Fibroblast of lung (primary cell): ENCODE results near the gene FHOD3. TPM values are rescaled to one million over a fixed set of nuclear protein-coding genes. Genes with fewer than 3 reads are reported as not detected.

Experiments
- DNase-seq, 2 donors: peaks; one replicate each; pipeline versions ENCODE4 v3.0.0 to v3.0.0-alpha.2; 2010; ENCODE audit warnings: low read depth in 2 of 2
- H2AFZ ChIP-seq: 2 replicates; pipeline ENCODE4 v1.5.1; 2012; ENCODE audit warnings: low read length, control low read depth, inconsistent platforms
- H3K27ac ChIP-seq: 2 replicates; pipeline ENCODE4 v1.5.1; 2011; ENCODE audit warnings: low read length, control low read depth; ENCODE audit not compliant: insufficient read depth
- H3K27me3 ChIP-seq: 2 replicates; pipeline ENCODE4 v1.5.1; 2011; ENCODE audit warnings: mild to moderate bottlenecking, low read length; ENCODE audit not compliant: control insufficient read depth, insufficient read depth
- H3K36me3 ChIP-seq: 2 replicates; pipeline ENCODE4 v1.5.1; 2011; ENCODE audit warnings: low read length; ENCODE audit not compliant: control insufficient read depth, insufficient read depth
- H3K4me1 ChIP-seq: 2 replicates; pipeline ENCODE4 v1.5.1; 2011; ENCODE audit warnings: low read length; ENCODE audit not compliant: control insufficient read depth, insufficient read depth; ENCODE audit errors: extremely low read depth
- H3K4me2 ChIP-seq: 2 replicates; pipeline ENCODE4 v1.5.1; 2011; ENCODE audit warnings: low read length, control low read depth; ENCODE audit not compliant: insufficient read depth; ENCODE audit errors: extremely low read depth
- H3K4me3 ChIP-seq, 4 experiments: fragments of 200-600 bp in 1 of 4; sonication (generic) in 1 of 4; replicated peaks in 1 of 4; 2 replicates each; pipeline ENCODE4 v1.5.1; 2011 to 2016; ENCODE audit warnings: low read length in 4 of 4, low read depth in 3 of 4, mild to moderate bottlenecking in 3 of 4, control low read depth in 2 of 4, inconsistent platforms in 1 of 4, mixed read lengths in 1 of 4; ENCODE audit not compliant: insufficient read depth in 1 of 4; ENCODE audit errors: control extremely low read depth in 1 of 4
- H3K79me2 ChIP-seq: 2 replicates; pipeline ENCODE4 v1.5.1; 2012; ENCODE audit warnings: mild to moderate bottlenecking, low read length, inconsistent platforms; ENCODE audit not compliant: control insufficient read depth, insufficient read depth
- H3K9ac ChIP-seq: 2 replicates; pipeline ENCODE4 v1.5.1; 2011; ENCODE audit warnings: mild to moderate bottlenecking, low read length, control low read depth; ENCODE audit not compliant: insufficient read depth
- H3K9me3 ChIP-seq: 2 replicates; pipeline ENCODE4 v1.5.1; 2012; ENCODE audit warnings: low read depth, low read length; ENCODE audit not compliant: control insufficient read depth, insufficient read depth
- H4K20me1 ChIP-seq: 2 replicates; pipeline ENCODE4 v1.5.1; 2011; ENCODE audit warnings: low read length; ENCODE audit not compliant: control insufficient read depth, insufficient read depth; ENCODE audit errors: extremely low read depth
- CTCF ChIP-seq, 2 donors: IDR thresholded peaks in 1 of 2; conservative IDR thresholded peaks in 1 of 2; 1 replicate in 1 of 2; 2 replicates in 1 of 2; pipeline ENCODE4 v1.5.1; 2011 to 2012; ENCODE audit warnings: low read length in 2 of 2, control low read depth in 1 of 2, inconsistent platforms in 1 of 2, low read depth in 1 of 2, mild to moderate bottlenecking in 1 of 2
- EZH2 ChIP-seq: IDR thresholded peaks from 2 replicates; pipeline ENCODE4 v1.5.1; 2012; ENCODE audit warnings: low read length, control low read depth, mild to moderate bottlenecking; ENCODE audit errors: missing control alignments
- polyA plus RNA-seq, 2 donors: library from polyadenylated mRNA; depleted of rRNA in 1 of 2; stranded (reverse) in 1 of 2; unstranded in 1 of 2; fragments of >200 nt; gene quantifications; 2 replicates each; pipeline ENCODE4 v1.2.1, GENCODE V29; 2011 to 2012; ENCODE audit warnings: missing spikeins in 1 of 2
- total RNA-seq: library from RNA; depleted of rRNA; stranded (reverse); fragments of >200 nt; gene quantifications from 2 replicates; pipeline ENCODE4 v1.2.1, GENCODE V29; 2014

The FHOD3 gene
- total and polyA plus RNA-seq, 2 donors (not counting 1 experiment from before 2014, with no cell fraction given): 16.1 to 28.2 TPM

- H3K36me3 ChIP-seq: no peaks in the 10 kb centered on the region
- no peaks in the 10 kb centered on the region for H3K4me1 ChIP-seq
- no peaks in the 10 kb centered on the region for H3K27me3 ChIP-seq
- DNase-seq: no peak
- no peak overlapping the region for H2AFZ ChIP-seq
- no peak overlapping the region for H3K9ac ChIP-seq
- no peaks in the 10 kb centered on the region for H3K79me2 ChIP-seq
- H3K4me3 ChIP-seq: no peak overlapping the region
- TF ChIP-seq EZH2: no peak
- TF ChIP-seq CTCF (conservative IDR thresholded peaks at IDR 0.05 in 1 of 2, IDR thresholded peaks at IDR 0.05 in 1 of 2; ENCODE audit: low read depth in 1 of 2, low read length in 2 of 2): no peak
- no peak overlapping the region for H3K4me2 ChIP-seq
- no peaks in the 10 kb centered on the region for H4K20me1 ChIP-seq
- H3K9me3 ChIP-seq: no peaks in the 10 kb centered on the region
- no peak overlapping the region for H3K27ac ChIP-seq
Observed at GRCh38 chr18:36403896-36404820, 106.6 kb downstream of the FHOD3 start.

DNA sequence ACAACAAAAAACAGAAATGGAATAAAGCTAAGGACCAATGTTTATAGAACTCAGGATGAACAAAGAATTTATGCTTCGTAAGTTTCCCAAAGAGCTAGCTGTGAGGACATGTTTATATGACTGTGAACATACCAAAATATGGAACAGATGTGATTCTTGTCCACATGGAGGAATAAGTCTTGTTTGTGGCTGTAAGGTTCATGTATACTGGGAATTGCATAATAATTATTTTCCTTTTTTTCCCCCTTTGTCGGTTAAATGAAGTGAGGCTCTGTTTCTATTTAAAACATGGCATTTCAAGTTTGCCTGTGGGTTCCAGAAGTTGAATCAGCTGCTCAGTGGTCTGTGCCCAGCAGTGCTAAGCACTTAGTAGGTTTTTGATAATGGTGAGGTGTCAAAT, 108.1 kb downstream of the FHOD3 start:
- no peaks in the 10 kb centered on the region for H3K9me3 ChIP-seq
- no peaks in the 10 kb centered on the region for H3K4me1 ChIP-seq
- no peaks in the 10 kb centered on the region for H3K36me3 ChIP-seq
- no peak overlapping the region for H2AFZ ChIP-seq
- no peak overlapping the region for H3K4me2 ChIP-seq
- H3K27me3 ChIP-seq: no peaks in the 10 kb centered on the region
- no peak overlapping the region for H3K27ac ChIP-seq
- H3K79me2 ChIP-seq: no peaks in the 10 kb centered on the region
- no peak for TF ChIP-seq EZH2
- TF ChIP-seq CTCF (conservative IDR thresholded peaks at IDR 0.05 in 1 of 2, IDR thresholded peaks at IDR 0.05 in 1 of 2; ENCODE audit: low read depth in 1 of 2, low read length in 2 of 2): no peak
- H3K9ac ChIP-seq: no peak overlapping the region
- no peak for DNase-seq
- H4K20me1 ChIP-seq: no peaks in the 10 kb centered on the region
- no peak overlapping the region for H3K4me3 ChIP-seq

DNA sequence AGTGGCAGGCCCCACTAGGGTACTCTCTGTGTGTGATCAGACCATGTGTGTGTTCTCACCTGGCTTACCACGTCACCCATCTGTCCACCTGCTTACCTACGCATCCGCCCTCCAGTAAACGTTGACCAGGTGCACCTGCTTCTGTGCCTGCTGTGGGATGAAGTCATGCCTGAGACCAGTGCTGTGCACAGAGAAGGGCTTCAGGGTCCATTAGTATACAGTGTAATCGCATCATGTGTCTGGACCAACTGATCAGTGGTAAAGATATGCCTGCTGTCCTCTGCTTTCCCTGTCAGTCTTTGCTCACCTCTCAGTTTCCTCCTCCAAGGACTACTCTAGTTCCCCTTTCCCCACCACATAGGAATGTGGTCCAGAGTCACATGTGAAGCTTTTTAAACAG, 109.3 kb downstream of the FHOD3 start:
- H2AFZ ChIP-seq: no peak overlapping the region
- H3K4me1 ChIP-seq: no peaks in the 10 kb centered on the region
- DNase-seq: no peak
- H3K36me3 ChIP-seq: no peaks in the 10 kb centered on the region
- no peak overlapping the region for H3K9ac ChIP-seq
- H3K4me3 ChIP-seq: no peak overlapping the region
- H3K79me2 ChIP-seq: no peaks in the 10 kb centered on the region
- H3K4me2 ChIP-seq: no peak overlapping the region
- H4K20me1 ChIP-seq: no peaks in the 10 kb centered on the region
- no peak overlapping the region for H3K27ac ChIP-seq
- no peaks in the 10 kb centered on the region for H3K9me3 ChIP-seq
- TF ChIP-seq CTCF (conservative IDR thresholded peaks at IDR 0.05 in 1 of 2, IDR thresholded peaks at IDR 0.05 in 1 of 2; ENCODE audit: low read depth in 1 of 2, low read length in 2 of 2) (no peak), EZH2 (no peak)
- H3K27me3 ChIP-seq: no peaks in the 10 kb centered on the region
